T-helper 9 cell (primary cell): Measurements from ENCODE around the gene CRY1.
A peak's percentile ranks its signal among the peaks of the same experiment; 100 is the strongest.

ENCODE experiments used
- DNase-seq: peaks from one replicate; pipeline ENCODE4 v3.0.0-alpha.2; 2020

Gene CRY1

DNA sequence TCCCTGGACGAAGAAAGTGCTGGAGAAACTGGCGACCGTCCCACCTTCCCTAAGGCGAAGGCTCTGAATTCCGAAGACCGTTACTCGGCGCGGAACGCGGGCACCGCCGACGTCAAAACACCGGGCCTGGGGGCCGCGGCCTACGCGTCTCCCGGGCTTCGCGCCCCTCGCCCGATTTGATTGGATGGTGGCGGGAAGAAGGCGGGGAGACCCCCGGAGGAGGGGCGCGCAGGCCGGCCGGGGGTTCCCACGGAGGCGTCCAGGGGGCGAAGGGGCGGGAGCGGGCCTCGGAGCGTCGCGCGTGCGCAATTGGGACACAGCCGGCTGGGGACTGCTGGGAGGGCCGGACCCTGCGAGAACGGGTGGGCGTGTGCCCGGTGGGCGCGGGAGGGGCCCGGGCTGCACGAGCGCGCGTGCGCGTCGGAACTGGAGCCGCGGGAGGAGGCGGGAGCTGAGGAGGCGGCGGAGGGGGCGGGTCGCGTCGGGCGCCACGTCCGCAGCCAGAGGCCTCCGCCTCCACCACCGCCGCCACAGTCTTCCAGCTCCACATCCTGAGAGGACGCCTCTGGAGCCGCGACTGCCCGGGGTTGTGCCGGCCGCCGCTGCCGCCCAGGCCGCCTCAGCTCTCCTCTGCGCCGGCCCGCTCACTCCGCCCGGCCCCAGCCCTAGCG, 137.8 kb downstream of the CRY1 start, which contains the start of gene TMEM263:
TMEM263 (plus strand) TSS at position 531 of the 671 bp plus-strand sequence. CDS start 11,210 bp downstream, outside the sequence.
- DNase-seq: peak; percentile 82

DNA sequence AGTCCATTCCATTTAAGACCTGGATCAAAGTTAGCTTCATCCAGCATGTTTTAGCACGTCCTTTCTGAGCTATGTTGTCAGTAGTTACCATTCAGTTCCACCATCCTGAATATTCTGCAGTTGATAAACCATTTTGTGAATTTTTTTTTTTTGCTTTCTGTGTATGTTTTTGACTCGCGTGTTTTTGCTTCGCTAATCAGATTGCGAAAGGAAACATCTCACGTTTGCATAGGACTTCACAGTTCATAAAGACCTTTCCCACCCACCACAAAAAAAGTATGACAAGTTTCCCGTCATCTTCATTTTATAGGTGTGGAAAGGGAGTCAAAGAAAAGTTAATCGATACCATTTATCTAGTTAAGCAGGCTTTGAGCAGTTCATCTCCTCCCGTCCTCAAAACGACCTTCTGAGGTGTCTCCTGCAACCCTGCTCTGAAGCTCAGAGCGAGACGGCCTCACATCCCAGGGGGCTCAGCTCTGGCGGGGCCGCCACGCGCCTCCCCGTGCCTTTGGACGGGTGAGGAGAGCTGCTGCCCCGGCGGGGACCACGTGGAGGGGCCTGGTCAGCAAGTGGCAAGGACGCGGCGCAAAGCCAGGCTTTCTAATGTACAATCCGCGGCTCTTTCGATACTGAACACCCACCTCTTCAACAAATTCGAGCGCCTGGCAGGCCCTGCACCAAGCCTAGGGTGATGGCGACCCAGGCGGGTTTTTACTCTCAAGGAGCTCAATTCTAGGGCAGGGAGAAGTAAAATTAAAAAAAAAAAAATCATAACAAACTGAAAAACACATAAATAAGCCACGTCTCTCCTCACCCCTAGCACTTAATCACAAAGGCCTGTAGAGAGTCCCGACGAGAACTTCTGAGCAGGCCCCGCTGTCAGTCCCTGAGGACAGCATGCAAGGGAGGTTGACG, 138.6 kb downstream of the CRY1 start:
- peak; percentile 8 for DNase-seq

DNA sequence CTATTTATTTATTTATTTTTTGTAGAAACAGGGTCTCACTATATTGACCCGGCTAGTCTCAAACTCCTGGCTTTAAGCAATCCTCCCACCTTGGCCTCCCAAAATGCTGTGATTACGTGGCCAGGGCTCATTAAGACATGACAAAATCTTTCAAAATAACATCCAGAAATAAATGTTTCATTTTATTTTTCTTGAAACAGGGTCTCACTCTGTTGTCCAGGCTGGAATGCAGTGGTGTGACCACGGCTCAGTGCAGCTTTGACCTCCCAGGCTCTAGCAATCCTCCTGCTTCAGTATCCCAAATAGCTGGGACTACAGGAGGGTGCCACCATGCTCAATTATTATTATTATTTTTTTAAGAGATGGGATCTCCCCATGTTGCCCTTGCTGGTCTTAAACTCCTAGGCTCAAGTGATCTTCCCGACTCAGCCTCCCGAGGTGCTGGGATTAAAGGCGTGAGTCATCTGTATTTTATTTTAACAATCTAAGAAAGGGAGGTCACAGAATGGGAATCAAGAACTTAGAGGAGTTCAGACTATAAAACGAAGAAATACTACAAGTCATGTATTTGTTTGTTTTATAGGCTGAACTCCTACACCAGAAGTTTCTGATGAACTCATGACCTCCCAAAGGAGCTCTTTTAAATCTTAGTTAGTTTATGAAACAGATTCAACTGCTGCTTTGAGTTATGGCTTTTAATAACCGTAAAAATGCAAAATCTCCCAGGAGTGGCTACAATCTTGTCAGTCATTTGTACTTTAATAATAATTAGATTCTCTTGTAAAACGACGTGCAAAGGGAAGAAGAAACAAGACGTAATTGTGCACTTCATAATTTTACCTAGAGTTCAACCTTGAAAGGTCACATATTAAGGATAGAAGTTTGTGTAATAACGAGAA, 139.7 kb downstream of the CRY1 start:
- DNase-seq: no peak

DNA sequence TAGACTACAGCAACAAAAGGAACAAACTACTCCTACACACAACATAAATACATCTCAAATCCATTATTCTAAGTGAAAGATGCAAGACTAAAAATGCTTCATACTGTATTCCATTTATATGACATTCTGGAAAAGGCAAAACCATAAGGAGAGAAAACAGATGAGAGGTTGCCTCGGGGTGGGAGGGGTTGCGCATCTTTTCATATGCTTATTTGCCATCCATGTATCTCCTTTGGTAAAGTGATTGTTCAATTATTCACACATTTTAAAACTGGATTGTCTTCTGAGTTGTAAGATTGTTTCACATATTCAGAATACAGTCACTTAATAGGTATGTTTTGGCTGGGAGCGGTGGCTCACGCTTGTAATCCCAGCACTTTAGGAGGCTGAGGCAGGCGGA, 142.8 kb downstream of the CRY1 start:
- no peak for DNase-seq

DNA sequence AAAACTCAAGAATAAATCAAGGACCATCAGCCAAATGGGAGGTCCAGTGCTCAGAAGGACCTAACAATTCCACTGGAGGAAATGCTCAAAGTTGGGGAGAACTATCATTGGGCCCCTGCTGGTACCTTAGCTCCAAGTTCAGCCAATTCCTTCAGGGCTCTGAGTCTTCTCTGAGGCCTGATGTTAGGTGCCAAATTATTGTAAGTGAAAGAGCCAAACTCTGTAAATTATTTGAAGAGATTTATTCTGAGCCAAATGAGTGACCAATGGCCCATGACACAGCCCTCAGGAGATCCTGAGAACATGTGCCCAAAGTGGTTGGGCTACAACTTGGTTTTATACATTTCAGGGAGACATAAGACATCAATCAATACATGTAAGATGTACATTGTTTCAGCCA, 145.9 kb downstream of the CRY1 start:
- DNase-seq: no peak

DNA sequence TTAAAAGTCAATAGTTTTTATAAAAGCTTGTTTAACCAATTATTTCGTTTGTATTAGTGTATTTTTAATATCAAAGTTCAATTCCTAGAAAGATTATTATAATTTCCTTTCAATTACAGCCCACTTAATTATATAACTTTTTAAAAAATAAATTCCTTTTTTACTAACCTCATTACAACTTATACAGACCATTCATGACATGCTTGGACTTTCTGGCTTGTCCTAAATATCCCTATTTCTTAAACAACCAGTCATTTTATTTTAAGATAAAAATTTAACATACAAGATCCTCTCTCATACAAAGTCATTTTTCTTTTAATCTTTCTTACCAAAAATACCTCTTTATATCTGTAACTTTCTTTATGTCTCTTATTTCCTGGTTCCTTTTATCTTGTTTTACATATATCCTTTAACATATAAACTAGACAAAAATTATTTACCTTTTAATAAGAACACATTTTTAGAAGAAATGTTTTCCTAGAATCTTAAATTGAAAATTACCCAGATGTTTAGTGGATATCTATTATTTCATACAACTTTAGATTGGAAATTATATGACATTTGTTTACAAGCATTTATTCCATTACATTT, 148.0 kb downstream of the CRY1 start:
- DNase-seq: no peak

DNA sequence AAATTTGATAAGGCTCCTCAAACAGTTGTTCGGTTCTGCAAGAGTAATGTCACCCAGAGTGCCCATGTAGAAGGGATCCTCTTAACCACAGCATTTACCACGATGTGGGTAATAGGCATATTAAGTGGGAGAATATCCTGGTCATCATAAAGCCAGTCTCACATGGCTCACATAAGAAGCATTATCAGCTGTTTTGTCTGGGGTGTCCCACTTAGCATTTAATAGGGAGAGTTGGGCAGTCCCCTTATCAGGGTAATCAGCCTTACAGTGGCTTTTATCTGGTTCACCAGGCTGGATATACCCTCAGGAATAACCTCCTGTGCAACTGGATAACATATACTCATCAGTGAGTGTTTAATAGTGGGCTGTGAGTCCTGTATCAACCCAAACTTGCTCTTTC, 150.6 kb downstream of the CRY1 start:
- no peak for DNase-seq

DNA sequence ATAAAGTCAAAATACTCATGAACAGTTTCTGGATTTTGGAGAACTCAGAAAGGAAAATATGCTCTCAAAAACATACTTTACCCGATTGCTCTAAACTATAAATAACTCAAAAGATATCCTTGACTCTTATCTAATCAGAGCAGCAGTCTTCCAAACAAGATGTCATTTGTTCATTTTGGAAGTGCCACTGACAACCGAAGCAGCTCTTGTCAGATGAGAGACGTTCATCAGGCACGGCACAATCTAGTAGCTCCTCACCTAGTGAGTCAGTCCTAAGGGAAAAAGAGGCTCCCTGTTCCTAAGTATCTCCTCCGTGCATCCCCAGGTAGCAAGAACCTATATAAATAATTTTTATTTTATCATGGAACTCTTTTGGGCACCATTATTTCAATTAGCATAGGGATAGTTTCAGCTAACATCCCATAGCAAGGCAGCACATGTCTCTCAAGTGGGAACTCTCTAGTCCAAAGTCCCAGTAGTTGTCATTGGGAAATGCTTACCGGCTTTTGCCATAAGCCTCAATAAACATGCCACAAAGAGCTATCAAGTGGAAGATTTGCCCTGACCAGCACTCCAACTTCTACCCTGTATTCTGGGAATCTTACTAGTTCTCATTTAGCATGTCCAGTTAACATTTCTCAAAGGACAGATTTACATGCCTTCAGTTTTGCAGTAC, 151.7 kb downstream of the CRY1 start:
- DNase-seq: no peak
